ENCODE results near the gene IL1A.

- TF ChIP-seq, protein P1, sequence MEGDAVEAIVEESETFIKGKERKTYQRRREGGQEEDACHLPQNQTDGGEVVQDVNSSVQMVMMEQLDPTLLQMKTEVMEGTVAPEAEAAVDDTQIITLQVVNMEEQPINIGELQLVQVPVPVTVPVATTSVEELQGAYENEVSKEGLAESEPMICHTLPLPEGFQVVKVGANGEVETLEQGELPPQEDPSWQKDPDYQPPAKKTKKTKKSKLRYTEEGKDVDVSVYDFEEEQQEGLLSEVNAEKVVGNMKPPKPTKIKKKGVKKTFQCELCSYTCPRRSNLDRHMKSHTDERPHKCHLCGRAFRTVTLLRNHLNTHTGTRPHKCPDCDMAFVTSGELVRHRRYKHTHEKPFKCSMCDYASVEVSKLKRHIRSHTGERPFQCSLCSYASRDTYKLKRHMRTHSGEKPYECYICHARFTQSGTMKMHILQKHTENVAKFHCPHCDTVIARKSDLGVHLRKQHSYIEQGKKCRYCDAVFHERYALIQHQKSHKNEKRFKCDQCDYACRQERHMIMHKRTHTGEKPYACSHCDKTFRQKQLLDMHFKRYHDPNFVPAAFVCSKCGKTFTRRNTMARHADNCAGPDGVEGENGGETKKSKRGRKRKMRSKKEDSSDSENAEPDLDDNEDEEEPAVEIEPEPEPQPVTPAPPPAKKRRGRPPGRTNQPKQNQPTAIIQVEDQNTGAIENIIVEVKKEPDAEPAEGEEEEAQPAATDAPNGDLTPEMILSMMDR (IDR thresholded peaks at IDR 0.05), result no peak
- no peak for TF ChIP-seq POLR2A (IDR thresholded peaks at IDR 0.05)
These were observed 48.7 kb upstream of the IL1A start for GRCh38 chr2:112832841-112833638.
